Erythroblast (primary cell): ENCODE results near the gene AFF4.

Experiments used
- GATA1 ChIP-seq: IDR thresholded peaks from 2 replicates; pipeline ENCODE4 v1.6.1; 2011; ENCODE audit warnings: low read depth, mild to moderate bottlenecking, control low read depth, low read length, moderate library complexity
- POLR2A ChIP-seq: IDR thresholded peaks from 2 replicates; pipeline ENCODE4 v1.6.1; 2011; ENCODE audit warnings: mild to moderate bottlenecking, low read length

DNA sequence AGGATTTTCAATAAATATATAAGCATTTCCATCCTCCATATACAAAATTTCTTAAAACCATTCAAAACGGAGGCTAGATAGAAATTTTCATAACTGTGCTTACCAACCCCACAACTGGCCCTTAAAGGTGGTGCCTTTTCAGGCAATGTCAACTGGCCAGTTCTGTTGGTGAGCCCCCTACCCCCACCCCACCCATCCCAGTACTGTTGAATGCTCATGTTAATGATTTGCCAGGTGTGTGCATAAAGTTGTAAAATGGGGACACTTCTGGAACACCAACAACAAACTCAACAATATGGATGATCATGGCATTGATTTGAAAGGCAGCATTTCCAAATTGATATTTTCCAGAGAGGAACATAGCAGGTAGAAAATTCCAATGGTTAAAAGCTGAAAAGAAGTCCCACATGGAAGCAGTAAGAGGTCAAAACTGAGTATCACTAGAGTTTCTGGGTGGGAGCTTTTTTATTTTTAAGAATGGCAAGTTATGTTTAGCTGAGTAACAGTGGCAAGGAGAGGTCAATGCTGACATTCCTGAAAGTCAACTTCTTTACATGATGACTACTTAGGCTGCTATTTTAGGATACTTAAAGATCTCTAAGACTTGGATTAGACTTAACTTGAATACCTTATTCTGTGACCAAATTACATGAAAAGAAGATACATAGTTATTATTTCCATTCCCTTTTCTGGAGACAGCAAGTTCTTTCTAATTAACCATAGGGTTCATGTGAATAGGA lies 87.2 kb downstream of the AFF4 start:
- TF ChIP-seq POLR2A, result no peak
- no peak for TF ChIP-seq GATA1
